NOMO-1 (cell line): Measurements from ENCODE around the gene PAX5.
A peak's percentile ranks its signal among the peaks of the same experiment; 100 is the strongest.
"Not testable (repeated sequence)": the region's sequence is repeated elsewhere in the genome, so short reads cannot be mapped to it uniquely, and the experiment has no call there.

Source experiments
- DNase-seq, 2 experiments: peaks; one replicate each; lab custom pipeline; 2025; ENCODE audit not compliant: unreplicated experiment in 2 of 2; lab: John Stamatoyannopoulos, UW

The PAX5 gene

GRCh38 chr9:36882594-36882993 lies 151.5 kb downstream of the PAX5 start:
- no peak for DNase-seq

- DNase-seq: no peak
Measured at GRCh38 chr9:36881743-36882441, 152.2 kb downstream of the PAX5 start.

GRCh38 chr9:36881316-36881715 lies 152.8 kb downstream of the PAX5 start:
- DNase-seq: no peak

- DNase-seq: no peak
Measured at GRCh38 chr9:36880075-36880474, 154.0 kb downstream of the PAX5 start.

- no peak for DNase-seq
Measured at GRCh38 chr9:36878986-36879982, 154.8 kb downstream of the PAX5 start.

- no peak for DNase-seq
Measured at GRCh38 chr9:36877239-36877638, 156.8 kb downstream of the PAX5 start.

- DNase-seq: no peak
Measured at GRCh38 chr9:36876056-36876455, 158.0 kb downstream of the PAX5 start.

GRCh38 chr9:36874921-36875320 lies 159.1 kb downstream of the PAX5 start:
- no peak for DNase-seq

- no peak for DNase-seq
Measured at GRCh38 chr9:36874261-36874660, 159.8 kb downstream of the PAX5 start.

- peak in 1 of 2 experiments; percentile 11 for DNase-seq
Measured at GRCh38 chr9:36873247-36873875, 160.7 kb downstream of the PAX5 start.

GRCh38 chr9:36872641-36873040 lies 161.4 kb downstream of the PAX5 start:
- DNase-seq: no peak

GRCh38 chr9:36871606-36872005 lies 162.5 kb downstream of the PAX5 start:
- no peak for DNase-seq

GRCh38 chr9:36870960-36871359 lies 163.1 kb downstream of the PAX5 start:
- no peak for DNase-seq

- DNase-seq: not testable (repeated sequence)
Measured at GRCh38 chr9:36869605-36870004, 164.5 kb downstream of the PAX5 start.

- no peak for DNase-seq
Measured at GRCh38 chr9:36868586-36869282, 165.3 kb downstream of the PAX5 start.

- DNase-seq: no peak
Measured at GRCh38 chr9:36867672-36868471, 166.2 kb downstream of the PAX5 start.

- no peak for DNase-seq
Measured at GRCh38 chr9:36867241-36867640, 166.8 kb downstream of the PAX5 start.

GRCh38 chr9:36866840-36867239 lies 167.2 kb downstream of the PAX5 start:
- DNase-seq: no peak

GRCh38 chr9:36865731-36866635 lies 168.1 kb downstream of the PAX5 start:
- DNase-seq: no peak
